Transverse colon (tissue), 4 donors: ENCODE results near the gene PARP6. TPM values are rescaled to one million over a fixed set of nuclear protein-coding genes. Genes with fewer than 3 reads are reported as not detected.
A peak's percentile ranks its signal among the peaks of the same experiment; 100 is the strongest.

Source experiments
- DNase-seq: peaks from one replicate; pipeline ENCODE4 v3.0.0-alpha.2; 2019
- H3K27ac ChIP-seq, 4 donors: fragments of 200-600 bp; sonication (generic); 2 replicates each; pipeline ENCODE4 v1.5.1; 2016 to 2018; ENCODE audit warnings: inconsistent platforms in 4 of 4
- H3K27me3 ChIP-seq: fragments of 200-600 bp; sonication (generic); 2 replicates; pipeline ENCODE4 v1.5.1; 2017; ENCODE audit warnings: inconsistent platforms
- H3K36me3 ChIP-seq, 4 donors: fragments of 200-600 bp; sonication (generic); 2 replicates each; pipeline ENCODE4 v1.5.1; 2017 to 2019; ENCODE audit warnings: inconsistent platforms in 4 of 4
- H3K4me1 ChIP-seq, 4 donors: fragments of 200-600 bp; sonication (generic); 2 replicates each; pipeline ENCODE4 v1.5.1; 2017 to 2020; ENCODE audit warnings: inconsistent platforms in 4 of 4
- H3K4me3 ChIP-seq, 4 donors: fragments of 200-600 bp; sonication (generic); 1 replicate in 1 of 4; 2 replicates in 3 of 4; pipeline versions ENCODE4 v1.5.1 to v1.6.1; 2017 to 2019; ENCODE audit warnings: inconsistent platforms in 4 of 4
- H3K9me3 ChIP-seq, 2 donors: fragments of 200-600 bp; sonication (generic); 2 replicates each; pipeline ENCODE4 v1.5.1; 2017 to 2019; ENCODE audit warnings: inconsistent platforms in 2 of 2
- EP300 ChIP-seq: sonication (generic); formaldehyde crosslinking; IDR thresholded peaks from one replicate; pipeline ENCODE4 v1.6.1; 2017; ENCODE audit warnings: antibody characterized with exemption, low read depth
- POLR2A ChIP-seq: fragments of 450-650 bp; IDR thresholded peaks from one replicate; pipeline ENCODE4 v1.6.1; 2016; ENCODE audit warnings: antibody characterized with exemption, mild to moderate bottlenecking, moderate library complexity
- POLR2AphosphoS5 ChIP-seq, 3 donors: sonication (generic); formaldehyde crosslinking; IDR thresholded peaks; one replicate each; pipeline ENCODE4 v1.6.1; 2016; ENCODE audit warnings: antibody characterized with exemption in 3 of 3
- WGBS, 2 donors: methylation state at CpG; one replicate each; pipeline ENCODE4 v1.1.5; 2018; ENCODE audit warnings: low coverage in 1 of 2; 5-methylcytosine and 5-hydroxymethylcytosine counted together
- in situ Hi-C, 4 donors: fragments of 200-750 bp; cut with MboI; loops; one replicate each; pipeline versions ENCODE4 v1.15.0 to v1.15.1; 2017; ENCODE audit warnings: low sequenced_read_pairs in 3 of 4, low pct_ligation_motif_present in 1 of 4, low pct_unique_long_range_greater_than_20kb in 1 of 4
- intact Hi-C: fragments of 100-400 bp; cut with DNase I; formaldehyde crosslinking; loops from one replicate; pipeline ENCODE4 v1.15.1; 2023; ENCODE audit warnings: low total_unique reads
- total RNA-seq, 4 donors: library from RNA; depleted of rRNA; stranded (reverse); fragments of >200 nt; gene quantifications; one replicate each; pipeline ENCODE4 v1.1.0, GENCODE V29; 2016
- TF ChIP-seq, protein P1 (sequence below), 5 experiments: fragments of 200-600 bp in 3 of 5; fragments of 450-650 bp in 2 of 5; sonication (generic) in 3 of 5; IDR thresholded peaks; 1 replicate in 2 of 5; 2 replicates in 3 of 5; pipeline ENCODE4 v1.5.1; 2016 to 2017; ENCODE audit warnings: antibody characterized with exemption in 5 of 5, inconsistent platforms in 3 of 5, mild to moderate bottlenecking in 2 of 5, moderate library complexity in 1 of 5

The PARP6 gene
- total RNA-seq, 4 donors from 2014 or later = 44.1 to 152 (median 57.9) TPM

DNA sequence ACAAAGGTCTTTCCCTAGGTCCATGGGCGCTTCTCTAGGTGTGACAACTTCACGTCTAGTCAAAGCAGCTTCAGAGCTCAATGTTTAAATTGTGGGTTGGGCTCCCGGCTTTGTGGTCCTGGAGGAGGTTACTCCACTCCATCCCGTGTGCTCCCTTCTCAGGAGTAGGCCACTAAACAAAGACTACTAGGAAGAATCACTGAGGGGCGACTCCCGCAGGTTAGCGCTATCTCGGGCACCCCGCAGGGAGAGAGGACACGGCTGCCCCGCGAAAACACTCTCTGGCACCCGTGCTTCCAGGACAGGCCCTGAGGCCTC, 500 bp downstream of the PARP6 start:
- no peak for TF ChIP-seq EP300
- TF ChIP-seq POLR2AphosphoS5 (IDR thresholded peaks at IDR 0.05) = no peak
- TF ChIP-seq, protein P1, sequence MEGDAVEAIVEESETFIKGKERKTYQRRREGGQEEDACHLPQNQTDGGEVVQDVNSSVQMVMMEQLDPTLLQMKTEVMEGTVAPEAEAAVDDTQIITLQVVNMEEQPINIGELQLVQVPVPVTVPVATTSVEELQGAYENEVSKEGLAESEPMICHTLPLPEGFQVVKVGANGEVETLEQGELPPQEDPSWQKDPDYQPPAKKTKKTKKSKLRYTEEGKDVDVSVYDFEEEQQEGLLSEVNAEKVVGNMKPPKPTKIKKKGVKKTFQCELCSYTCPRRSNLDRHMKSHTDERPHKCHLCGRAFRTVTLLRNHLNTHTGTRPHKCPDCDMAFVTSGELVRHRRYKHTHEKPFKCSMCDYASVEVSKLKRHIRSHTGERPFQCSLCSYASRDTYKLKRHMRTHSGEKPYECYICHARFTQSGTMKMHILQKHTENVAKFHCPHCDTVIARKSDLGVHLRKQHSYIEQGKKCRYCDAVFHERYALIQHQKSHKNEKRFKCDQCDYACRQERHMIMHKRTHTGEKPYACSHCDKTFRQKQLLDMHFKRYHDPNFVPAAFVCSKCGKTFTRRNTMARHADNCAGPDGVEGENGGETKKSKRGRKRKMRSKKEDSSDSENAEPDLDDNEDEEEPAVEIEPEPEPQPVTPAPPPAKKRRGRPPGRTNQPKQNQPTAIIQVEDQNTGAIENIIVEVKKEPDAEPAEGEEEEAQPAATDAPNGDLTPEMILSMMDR (IDR thresholded peaks at IDR 0.05) = no peak
- no peak for TF ChIP-seq POLR2A
- intact Hi-C loops = loop anchor here (2.0 kb wide), 1 partner anchor 41 kb away; the partner anchor contains the start of gene PKM
- Histone ChIP-seq H3K27me3 (no peaks in the 10 kb centered on the region), H3K9me3 (no peaks in the 10 kb centered on the region), H3K4me3 (peak overlapping the region; percentile 76 to 95 (median 84)), H3K27ac (peak overlapping the region; percentile 89 to 94 (median 92)), H3K36me3 (peaks cover 0 to 3% (median under 1%) of the 10 kb centered on the region in 4 donors), H3K4me1 (peaks cover 4 to 24% (median 10%) of the 10 kb centered on the region in 4 donors)
- DNase-seq = no peak
- in situ Hi-C loops = loop anchor here in 1 of 4 donors (10.0 kb wide), 1 partner anchor 67 kb away; no protein-coding TSS in a partner anchor
- WGBS, 2 donors = 2 to 10% methylated on average over 2 to 11 of the region's 13 CpGs

DNA sequence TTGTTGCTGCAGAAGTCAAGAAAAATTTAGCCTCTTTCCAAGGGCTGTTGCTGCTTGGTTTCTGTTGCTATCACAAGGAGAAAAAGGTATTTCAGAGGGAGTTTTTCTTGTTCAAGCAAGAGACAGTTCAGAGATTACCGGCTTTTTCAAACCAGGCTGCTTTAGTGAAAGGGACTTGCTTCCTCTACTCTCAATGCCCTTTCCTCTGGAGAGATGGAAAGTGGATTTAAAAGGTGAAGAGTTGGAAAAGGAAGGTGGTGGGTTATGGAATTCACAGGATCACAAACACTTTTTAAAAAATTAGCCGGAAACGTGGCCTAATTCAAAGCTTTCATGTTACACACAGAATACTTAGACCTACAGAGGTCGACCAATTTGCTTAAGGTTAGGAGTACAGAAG, 1.1 kb downstream of the PARP6 start:
- peak overlapping the region in 1 of 4 donors; percentile 79 for H3K4me3 ChIP-seq
- no peaks in the 10 kb centered on the region for H3K27me3 ChIP-seq
- in situ Hi-C loops = loop anchor here in 1 of 4 donors (10.0 kb wide), 1 partner anchor 66 kb away; no protein-coding TSS in a partner anchor
- TF ChIP-seq EP300 (no peak), POLR2A (no peak), POLR2AphosphoS5 (IDR thresholded peaks at IDR 0.05) (no peak)
- TF ChIP-seq, protein P1 (IDR thresholded peaks at IDR 0.05) = no peak
- peak overlapping the region in 1 of 4 donors; percentile 93 for H3K27ac ChIP-seq
- H3K4me1 ChIP-seq = peaks cover 4 to 24% (median 10%) of the 10 kb centered on the region in 4 donors
- peaks cover 0 to 9% (median 3%) of the 10 kb centered on the region in 4 donors for H3K36me3 ChIP-seq
- no peak for DNase-seq
- 82 to 94% methylated on average over 2 to 4 of the region's 4 CpGs for WGBS, 2 donors
- intact Hi-C loops = no loop called here
- no peaks in the 10 kb centered on the region for H3K9me3 ChIP-seq

DNA sequence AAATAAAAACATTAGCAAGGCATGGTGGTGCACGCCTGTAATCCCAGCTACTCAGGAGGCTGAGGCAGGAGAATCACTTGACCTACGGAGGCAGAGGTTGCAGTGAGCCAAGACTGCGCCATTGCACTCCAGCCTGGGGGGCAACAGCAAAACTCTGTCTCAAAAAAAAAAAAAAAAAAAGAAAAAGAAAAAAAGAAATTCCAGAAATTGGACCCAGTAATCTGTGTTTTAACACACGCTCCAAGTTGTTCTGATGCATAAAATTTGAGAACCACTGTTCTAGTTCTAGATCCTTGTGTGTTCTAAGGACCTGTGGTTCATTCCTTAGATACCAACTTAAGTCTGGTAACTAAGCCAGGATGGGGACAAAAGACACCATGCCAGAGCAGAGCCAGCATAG, 2.6 kb downstream of the PARP6 start:
- no peak overlapping the region for H3K27ac ChIP-seq
- H3K9me3 ChIP-seq = no peaks in the 10 kb centered on the region
- no peak overlapping the region for H3K4me3 ChIP-seq
- DNase-seq = no peak
- peaks cover 0 to 24% (median 11%) of the 10 kb centered on the region in 4 donors for H3K36me3 ChIP-seq
- in situ Hi-C loops (loop anchor here in 1 of 4 donors (10.0 kb wide), 1 partner anchor 65 kb away; no protein-coding TSS in a partner anchor), intact Hi-C loops (no loop called here)
- no peaks in the 10 kb centered on the region for H3K27me3 ChIP-seq
- WGBS, 2 donors = 93% methylated on average over 4 of the region's 4 CpGs; no CpG with 5 or more reads in 1 of the 2 donors
- peaks cover 4 to 24% (median 10%) of the 10 kb centered on the region in 4 donors for H3K4me1 ChIP-seq
- TF ChIP-seq EP300 (no peak), POLR2A (no peak), POLR2AphosphoS5 (IDR thresholded peaks at IDR 0.05) (no peak)
- TF ChIP-seq, protein P1 (IDR thresholded peaks at IDR 0.05) = no peak

DNA sequence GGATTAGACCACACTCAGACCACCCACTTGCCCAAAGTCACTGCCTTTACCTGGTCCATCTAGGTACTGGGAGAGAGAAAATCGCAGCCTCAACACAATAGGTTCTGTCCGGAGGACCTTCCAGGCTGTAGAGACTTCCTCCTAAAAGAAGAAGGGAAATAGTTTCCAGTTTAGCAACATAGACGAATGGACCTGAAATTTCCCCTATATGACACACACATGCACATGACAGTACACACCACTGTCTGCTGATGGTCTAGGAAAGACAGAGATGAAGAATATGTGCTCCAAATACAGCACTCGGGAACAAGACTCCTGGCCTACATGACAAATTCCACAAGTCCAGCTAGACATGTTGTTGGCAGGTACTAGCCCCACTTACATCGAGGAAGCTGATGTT, 7.3 kb downstream of the PARP6 start:
- in situ Hi-C loops = no loop called here
- peaks cover 0 to 71% (median 30%) of the 10 kb centered on the region in 4 donors for H3K36me3 ChIP-seq
- 96 to 100% methylated on average over 2 to 5 of the region's 5 CpGs for WGBS, 2 donors

More for the DNA sequence above, 7.3 kb downstream of the PARP6 start:
- Histone ChIP-seq H3K27me3 (no peaks in the 10 kb centered on the region), H3K9me3 (no peaks in the 10 kb centered on the region), H3K27ac (no peak overlapping the region), H3K4me1 (no peaks in the 10 kb centered on the region), H3K4me3 (no peak overlapping the region)
- DNase-seq = no peak
- TF ChIP-seq EP300 (no peak), POLR2A (no peak), POLR2AphosphoS5 (IDR thresholded peaks at IDR 0.05) (no peak)
- TF ChIP-seq, protein P1 (IDR thresholded peaks at IDR 0.05) = no peak
- intact Hi-C loops = no loop called here
